HL-60 (cell line): Measurements from ENCODE around the gene BTBD16.

Source experiments
- DNase-seq, 2 experiments: peaks; one replicate each; pipeline ENCODE4 v3.0.0-alpha.2; 2010 to 2020; ENCODE audit warnings: low read depth in 1 of 2, low spot score in 1 of 2
- H3K27ac ChIP-seq: fragments of 250-450 bp; sonication (Bioruptor Pico); replicated peaks from 2 replicates; pipeline ENCODE4 v1.5.1; 2020; ENCODE audit warnings: mild to moderate bottlenecking, moderate library complexity
- H3K27me3 ChIP-seq: fragments of 250-450 bp; sonication (Bioruptor Pico); 2 replicates; pipeline ENCODE4 v1.5.1; 2021; ENCODE audit warnings: mild to moderate bottlenecking, moderate library complexity; ENCODE audit not compliant: insufficient read depth, poor library complexity, severe bottlenecking
- H3K4me3 ChIP-seq: replicated peaks from 2 replicates; pipeline ENCODE4 v1.5.1; 2011; ENCODE audit warnings: mild to moderate bottlenecking, control low read depth, low read length; ENCODE audit not compliant: insufficient read depth
- GABPA ChIP-seq: IDR thresholded peaks from 2 replicates; pipeline ENCODE4 v1.6.1; 2012; ENCODE audit warnings: low read depth
- POLR2AphosphoS5 ChIP-seq: IDR thresholded peaks from 2 replicates; pipeline ENCODE4 v1.6.1; 2012; ENCODE audit warnings: low read depth
- SPI1 ChIP-seq: IDR thresholded peaks from 2 replicates; pipeline ENCODE4 v1.6.1; 2012; ENCODE audit warnings: low read depth, mild to moderate bottlenecking, borderline replicate concordance
- TF ChIP-seq, protein P1 (sequence below): IDR thresholded peaks from 2 replicates; pipeline ENCODE4 v1.6.1; 2012; ENCODE audit warnings: low read depth; ENCODE audit not compliant: insufficient replicate concordance
- TF ChIP-seq, protein P2 (sequence below): IDR thresholded peaks from one replicate; pipeline ENCODE4 v1.5.1; 2011; ENCODE audit warnings: low read length, control low read depth, inconsistent platforms; ENCODE audit not compliant: insufficient read depth

The BTBD16 gene

DNA sequence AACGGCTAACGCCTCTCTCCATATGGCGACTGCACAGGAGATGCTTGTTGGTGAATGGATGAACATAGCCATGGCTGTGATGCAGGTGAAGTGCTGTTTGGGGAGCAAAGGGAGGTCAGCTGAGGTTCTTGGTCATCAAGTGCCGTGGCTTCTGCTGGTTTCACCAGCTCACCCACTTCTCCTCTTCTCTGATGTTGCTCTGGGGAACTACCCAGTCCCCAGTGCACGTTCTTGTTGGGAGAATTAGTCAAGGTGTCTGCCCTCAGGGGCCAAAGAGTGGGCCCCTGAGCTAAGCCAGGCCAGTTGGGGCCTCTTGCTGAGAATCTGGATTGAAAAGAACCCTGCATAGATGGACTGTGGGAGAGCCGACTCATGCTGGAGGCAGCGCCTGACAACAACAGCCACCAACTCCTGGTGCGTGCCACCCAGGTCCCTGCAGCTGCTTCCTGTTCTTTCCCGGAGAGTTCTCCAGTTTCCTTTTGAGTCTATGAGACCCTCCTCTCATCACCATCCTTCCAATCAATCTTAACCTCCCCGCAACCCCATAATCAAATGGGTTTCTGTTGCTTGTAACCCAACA lies 3.0 kb downstream of the BTBD16 start:
- DNase-seq, result no peak
- TF ChIP-seq, protein P1, sequence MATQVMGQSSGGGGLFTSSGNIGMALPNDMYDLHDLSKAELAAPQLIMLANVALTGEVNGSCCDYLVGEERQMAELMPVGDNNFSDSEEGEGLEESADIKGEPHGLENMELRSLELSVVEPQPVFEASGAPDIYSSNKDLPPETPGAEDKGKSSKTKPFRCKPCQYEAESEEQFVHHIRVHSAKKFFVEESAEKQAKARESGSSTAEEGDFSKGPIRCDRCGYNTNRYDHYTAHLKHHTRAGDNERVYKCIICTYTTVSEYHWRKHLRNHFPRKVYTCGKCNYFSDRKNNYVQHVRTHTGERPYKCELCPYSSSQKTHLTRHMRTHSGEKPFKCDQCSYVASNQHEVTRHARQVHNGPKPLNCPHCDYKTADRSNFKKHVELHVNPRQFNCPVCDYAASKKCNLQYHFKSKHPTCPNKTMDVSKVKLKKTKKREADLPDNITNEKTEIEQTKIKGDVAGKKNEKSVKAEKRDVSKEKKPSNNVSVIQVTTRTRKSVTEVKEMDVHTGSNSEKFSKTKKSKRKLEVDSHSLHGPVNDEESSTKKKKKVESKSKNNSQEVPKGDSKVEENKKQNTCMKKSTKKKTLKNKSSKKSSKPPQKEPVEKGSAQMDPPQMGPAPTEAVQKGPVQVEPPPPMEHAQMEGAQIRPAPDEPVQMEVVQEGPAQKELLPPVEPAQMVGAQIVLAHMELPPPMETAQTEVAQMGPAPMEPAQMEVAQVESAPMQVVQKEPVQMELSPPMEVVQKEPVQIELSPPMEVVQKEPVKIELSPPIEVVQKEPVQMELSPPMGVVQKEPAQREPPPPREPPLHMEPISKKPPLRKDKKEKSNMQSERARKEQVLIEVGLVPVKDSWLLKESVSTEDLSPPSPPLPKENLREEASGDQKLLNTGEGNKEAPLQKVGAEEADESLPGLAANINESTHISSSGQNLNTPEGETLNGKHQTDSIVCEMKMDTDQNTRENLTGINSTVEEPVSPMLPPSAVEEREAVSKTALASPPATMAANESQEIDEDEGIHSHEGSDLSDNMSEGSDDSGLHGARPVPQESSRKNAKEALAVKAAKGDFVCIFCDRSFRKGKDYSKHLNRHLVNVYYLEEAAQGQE, result no peak
- TF ChIP-seq SPI1 (no peak), POLR2AphosphoS5 (no peak), GABPA (no peak)
- TF ChIP-seq, protein P2, sequence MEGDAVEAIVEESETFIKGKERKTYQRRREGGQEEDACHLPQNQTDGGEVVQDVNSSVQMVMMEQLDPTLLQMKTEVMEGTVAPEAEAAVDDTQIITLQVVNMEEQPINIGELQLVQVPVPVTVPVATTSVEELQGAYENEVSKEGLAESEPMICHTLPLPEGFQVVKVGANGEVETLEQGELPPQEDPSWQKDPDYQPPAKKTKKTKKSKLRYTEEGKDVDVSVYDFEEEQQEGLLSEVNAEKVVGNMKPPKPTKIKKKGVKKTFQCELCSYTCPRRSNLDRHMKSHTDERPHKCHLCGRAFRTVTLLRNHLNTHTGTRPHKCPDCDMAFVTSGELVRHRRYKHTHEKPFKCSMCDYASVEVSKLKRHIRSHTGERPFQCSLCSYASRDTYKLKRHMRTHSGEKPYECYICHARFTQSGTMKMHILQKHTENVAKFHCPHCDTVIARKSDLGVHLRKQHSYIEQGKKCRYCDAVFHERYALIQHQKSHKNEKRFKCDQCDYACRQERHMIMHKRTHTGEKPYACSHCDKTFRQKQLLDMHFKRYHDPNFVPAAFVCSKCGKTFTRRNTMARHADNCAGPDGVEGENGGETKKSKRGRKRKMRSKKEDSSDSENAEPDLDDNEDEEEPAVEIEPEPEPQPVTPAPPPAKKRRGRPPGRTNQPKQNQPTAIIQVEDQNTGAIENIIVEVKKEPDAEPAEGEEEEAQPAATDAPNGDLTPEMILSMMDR, result no peak

DNA sequence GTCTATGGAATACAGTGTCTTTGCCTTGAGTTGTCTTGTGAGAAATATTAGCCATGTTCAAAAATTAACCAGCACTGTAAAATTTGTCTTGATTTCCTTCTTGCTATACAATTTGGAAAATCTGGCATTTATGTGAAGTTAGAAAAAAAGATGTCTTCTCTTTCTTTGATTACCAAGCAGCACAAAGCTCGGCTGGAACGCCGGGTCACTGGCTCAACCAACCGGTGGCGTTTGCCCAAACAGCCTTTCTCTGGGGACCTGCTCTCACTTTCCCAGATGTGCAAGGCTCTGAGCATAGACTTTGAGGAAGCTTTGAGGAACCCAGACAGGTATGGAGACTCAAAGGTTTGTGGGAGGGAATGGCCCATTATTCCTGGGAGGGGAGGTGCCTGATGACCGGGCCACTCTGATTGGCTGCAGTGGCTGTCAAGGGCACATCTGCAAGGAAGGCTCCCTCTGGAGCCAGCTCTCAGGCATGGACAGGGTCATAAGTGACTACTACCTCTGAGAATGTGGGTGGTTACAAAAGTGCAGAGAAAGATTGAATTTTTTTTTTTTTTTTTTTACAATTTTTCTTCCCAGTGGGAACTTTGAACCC lies 5.6 kb downstream of the BTBD16 start:
- no peaks in the 10 kb centered on the region for H3K27me3 ChIP-seq
- no peak overlapping the region for H3K27ac ChIP-seq
- DNase-seq, result no peak
- TF ChIP-seq POLR2AphosphoS5 (no peak), SPI1 (no peak), GABPA (no peak)
- TF ChIP-seq, protein P1, result no peak
- TF ChIP-seq, protein P2, result no peak
- H3K4me3 ChIP-seq, result no peak overlapping the region

More for the DNA sequence above, 3.0 kb downstream of the BTBD16 start:
- H3K4me3 ChIP-seq, result no peak overlapping the region
- no peak overlapping the region for H3K27ac ChIP-seq
- no peaks in the 10 kb centered on the region for H3K27me3 ChIP-seq

DNA sequence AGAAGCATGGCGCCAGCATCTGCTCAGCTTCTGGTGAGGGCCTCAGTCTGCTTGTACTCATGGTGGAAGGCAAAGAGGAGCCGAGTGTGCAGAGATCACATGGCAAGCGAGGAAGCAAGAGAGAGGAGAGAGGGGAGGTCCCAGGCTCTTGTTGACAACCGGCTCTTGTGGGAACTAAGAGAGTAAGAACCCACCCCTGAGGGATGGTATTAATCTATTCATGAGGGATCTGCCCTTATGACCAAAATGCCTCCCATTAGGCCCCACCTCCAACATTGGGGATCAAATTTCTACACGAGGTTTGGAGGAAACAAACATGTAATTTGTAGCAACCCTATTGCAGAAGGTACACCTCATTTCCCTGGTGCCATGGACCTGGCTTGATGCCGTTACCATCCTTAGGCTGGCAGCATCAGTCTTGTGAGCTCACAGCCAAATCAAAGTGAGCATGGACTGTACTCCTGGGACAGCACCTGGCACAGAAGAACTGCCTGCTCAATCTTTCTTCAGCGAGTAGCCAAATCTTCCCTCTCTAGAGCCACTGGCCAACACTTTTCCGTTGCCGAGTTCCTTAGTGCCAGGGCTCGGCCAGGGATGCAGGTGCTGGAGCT lies 6.5 kb downstream of the BTBD16 start:
- TF ChIP-seq, protein P1, result no peak
- TF ChIP-seq, protein P2, result no peak
- TF ChIP-seq GABPA, result no peak
- TF ChIP-seq POLR2AphosphoS5, result no peak
- no peak for TF ChIP-seq SPI1
- no peak for DNase-seq
- no peaks in the 10 kb centered on the region for H3K27me3 ChIP-seq
- H3K27ac ChIP-seq, result no peak overlapping the region
- H3K4me3 ChIP-seq, result no peak overlapping the region
